H1 (cell line): ENCODE results near the gene RPSA. TPM values are rescaled to one million over a fixed set of nuclear protein-coding genes. Genes with fewer than 3 reads are reported as not detected.

ENCODE experiments used
- CTCF ChIA-PET: fragments of 300-600 bp; sonication (Branson Sonifier 250); formaldehyde crosslinking; loops from one replicate; lab custom pipeline; 2021; ENCODE audit not compliant: partially characterized antibody; lab: Charles Lee
- POLR2A ChIA-PET: fragments of 300-600 bp; sonication (Branson Sonifier 250); formaldehyde crosslinking; loops from one replicate; lab custom pipeline; 2021; ENCODE audit warnings: inconsistent platforms; ENCODE audit not compliant: partially characterized antibody; lab: Charles Lee
- DNase-seq, 2 experiments: peaks; one replicate each; pipeline versions ENCODE4 v3.0.0 to v3.0.0-alpha.2; 2010 to 2022; ENCODE audit warnings: low spot score in 2 of 2, low read depth in 1 of 2, mixed read lengths in 1 of 2
- FAIRE-seq: peaks from 2 replicates; lab custom pipeline; 2011; peaks lifted over from hg19 to GRCh38; lab: Jason Lieb, UNC
- H2AFZ ChIP-seq: 2 replicates; pipeline ENCODE4 v1.8.1; 2012; ENCODE audit warnings: low read length, inconsistent platforms
- H2AK5ac ChIP-seq: 2 replicates; pipeline ENCODE4 v1.6.1; 2013; ENCODE audit warnings: low read depth, low read length
- H2BK120ac ChIP-seq: replicated peaks from 2 replicates; pipeline ENCODE3; 2013; ENCODE audit warnings: low read depth, low read length, inconsistent platforms
- H2BK12ac ChIP-seq: 2 replicates; pipeline ENCODE4 v1.6.1; 2013; ENCODE audit warnings: low read depth, low read length
- H2BK15ac ChIP-seq: 2 replicates; pipeline ENCODE4 v1.6.1; 2013; ENCODE audit warnings: low read length
- H2BK20ac ChIP-seq: 2 replicates; pipeline ENCODE4 v1.6.1; 2013; ENCODE audit warnings: low read length
- H2BK5ac ChIP-seq: 2 replicates; pipeline ENCODE4 v1.6.1; 2013; ENCODE audit warnings: low read depth, low read length
- H3K14ac ChIP-seq: 2 replicates; pipeline ENCODE4 v1.6.1; 2013; ENCODE audit warnings: inconsistent platforms; ENCODE audit not compliant: insufficient read length
- H3K18ac ChIP-seq: 2 replicates; pipeline ENCODE4 v1.6.1; 2013; ENCODE audit warnings: low read length; ENCODE audit errors: extremely low read depth
- H3K23ac ChIP-seq: 2 replicates; pipeline ENCODE4 v1.6.1; 2013; ENCODE audit warnings: inconsistent platforms; ENCODE audit not compliant: insufficient read length
- H3K23me2 ChIP-seq: 2 replicates; pipeline ENCODE4 v1.6.1; 2013; ENCODE audit warnings: low read depth, low read length
- H3K27ac ChIP-seq: 2 replicates; pipeline ENCODE4 v1.6.1; 2011; ENCODE audit warnings: low read depth, low read length, inconsistent platforms
- H3K27me3 ChIP-seq, 4 experiments: replicated peaks in 1 of 4; 1 replicate in 1 of 4; 2 replicates in 3 of 4; pipeline versions ENCODE4 v1.6.1 to v1.8.1; 2011 to 2013; ENCODE audit warnings: low read length in 3 of 4, mild to moderate bottlenecking in 3 of 4, inconsistent platforms in 2 of 4, mixed read lengths in 2 of 4, moderate library complexity in 1 of 4; ENCODE audit not compliant: control insufficient read depth in 3 of 4, insufficient read depth in 3 of 4; ENCODE audit errors: extremely low read depth in 1 of 4
- H3K36me3 ChIP-seq, 4 experiments: 2 replicates each; pipeline versions ENCODE4 v1.6.1 to v1.8.1; 2011 to 2013; ENCODE audit warnings: mild to moderate bottlenecking in 4 of 4, low read length in 3 of 4, moderate library complexity in 2 of 4, control low read depth in 1 of 4, inconsistent platforms in 1 of 4; ENCODE audit not compliant: insufficient read depth in 4 of 4, control insufficient read depth in 2 of 4
- H3K4ac ChIP-seq: replicated peaks from 2 replicates; pipeline ENCODE3; 2013; ENCODE audit warnings: low read length, low read depth, mixed read lengths, inconsistent platforms; ENCODE audit not compliant: insufficient read length
- H3K4me1 ChIP-seq, 4 experiments: replicated peaks in 1 of 4; 1 replicate in 1 of 4; 2 replicates in 3 of 4; pipeline versions ENCODE4 v1.6.1 to v1.8.1; 2011 to 2013; ENCODE audit warnings: low read length in 3 of 4, inconsistent platforms in 2 of 4, mixed read lengths in 1 of 4; ENCODE audit not compliant: insufficient read depth in 4 of 4, control insufficient read depth in 3 of 4
- H3K4me2 ChIP-seq, 2 experiments: 2 replicates each; pipeline versions ENCODE4 v1.6.1 to v1.8.1; 2011 to 2013; ENCODE audit warnings: low read depth in 2 of 2, low read length in 2 of 2, control low read depth in 1 of 2, inconsistent platforms in 1 of 2, mild to moderate bottlenecking in 1 of 2; ENCODE audit not compliant: insufficient read depth in 1 of 2
- H3K4me3 ChIP-seq, 4 experiments: fragments of 200-600, 300-600 bp in 1 of 4; sonication (generic), shearing (Covaris generic), sonication (Bioruptor Twin) in 1 of 4; 2 replicates each; pipeline versions ENCODE4 v1.5.1 to v1.8.1; 2011 to 2016; ENCODE audit warnings: low read length in 4 of 4, low read depth in 3 of 4, control low read depth in 2 of 4, inconsistent platforms in 2 of 4, mild to moderate bottlenecking in 2 of 4, mixed read lengths in 1 of 4, moderate library complexity in 1 of 4; ENCODE audit not compliant: insufficient read depth in 2 of 4; ENCODE audit errors: extremely low read depth in 1 of 4
- H3K56ac ChIP-seq: replicated peaks from 2 replicates; pipeline ENCODE3; 2013; ENCODE audit warnings: low read depth, mild to moderate bottlenecking, mixed read lengths, low read length, inconsistent platforms; ENCODE audit not compliant: insufficient read length
- H3K79me1 ChIP-seq: 2 replicates; pipeline ENCODE4 v1.6.1; 2013; ENCODE audit warnings: low read depth, low read length, control low read depth
- H3K79me2 ChIP-seq, 2 experiments: 2 replicates each; pipeline versions ENCODE4 v1.6.1 to v1.8.1; 2012 to 2013; ENCODE audit warnings: low read length in 2 of 2, mild to moderate bottlenecking in 2 of 2, inconsistent platforms in 1 of 2; ENCODE audit not compliant: insufficient read depth in 2 of 2, control insufficient read depth in 1 of 2
- H3K9ac ChIP-seq, 4 experiments: replicated peaks in 1 of 4; 1 replicate in 1 of 4; 2 replicates in 3 of 4; pipeline versions ENCODE4 v1.6.1 to v1.8.1; 2011 to 2013; ENCODE audit warnings: low read depth in 3 of 4, low read length in 3 of 4, control low read depth in 2 of 4, mild to moderate bottlenecking in 2 of 4, moderate library complexity in 2 of 4, inconsistent platforms in 1 of 4; ENCODE audit errors: extremely low read depth in 1 of 4
- H3K9me3 ChIP-seq, 2 experiments: 2 replicates each; pipeline versions ENCODE4 v1.6.1 to v1.8.1; 2012 to 2013; ENCODE audit warnings: mild to moderate bottlenecking in 2 of 2, moderate library complexity in 2 of 2, control low read depth in 1 of 2, inconsistent platforms in 1 of 2, low read depth in 1 of 2, low read length in 1 of 2, mixed read lengths in 1 of 2; ENCODE audit not compliant: insufficient read depth in 2 of 2
- H4K20me1 ChIP-seq, 2 experiments: replicated peaks in 1 of 2; 2 replicates each; pipeline versions ENCODE3 to v1.8.1; 2011 to 2013; ENCODE audit warnings: inconsistent platforms in 2 of 2, low read length in 2 of 2, mild to moderate bottlenecking in 1 of 2; ENCODE audit not compliant: insufficient read depth in 2 of 2, control insufficient read depth in 1 of 2
- H4K5ac ChIP-seq: 2 replicates; pipeline ENCODE4 v1.6.1; 2013; ENCODE audit warnings: low read length, low read depth, mixed read lengths, inconsistent platforms; ENCODE audit not compliant: insufficient read length
- H4K8ac ChIP-seq: 2 replicates; pipeline ENCODE4 v1.8.0; 2013; ENCODE audit warnings: mild to moderate bottlenecking, moderate library complexity, low read length, inconsistent platforms; ENCODE audit not compliant: insufficient read depth; ENCODE audit errors: extremely low read depth
- H4K91ac ChIP-seq: replicated peaks from 2 replicates; pipeline ENCODE3; 2013; ENCODE audit warnings: low read length, mixed read lengths, inconsistent platforms; ENCODE audit not compliant: insufficient read length
- ASH2L ChIP-seq: fragments of 200-600, 300-600 bp; sonication (generic); IDR thresholded peaks from one replicate; pipeline ENCODE4 v1.7.1; 2017; ENCODE audit warnings: low read length
- CEBPB ChIP-seq: IDR thresholded peaks from 2 replicates; pipeline ENCODE4 v1.6.1; 2012; ENCODE audit warnings: low read depth, low read length
- CHD2 ChIP-seq: IDR thresholded peaks from 2 replicates; pipeline ENCODE4 v1.6.1; 2012; ENCODE audit warnings: low read length, improper control_type of control experiment
- E2F6 ChIP-seq: IDR thresholded peaks from 2 replicates; pipeline ENCODE4 v1.6.1; 2012; ENCODE audit warnings: inconsistent platforms
- EP300 ChIP-seq, 2 experiments: IDR thresholded peaks; 1 replicate in 1 of 2; 2 replicates in 1 of 2; pipeline ENCODE4 v1.6.1; 2011 to 2012; ENCODE audit warnings: low read depth in 2 of 2, low read length in 2 of 2, mild to moderate bottlenecking in 2 of 2, borderline replicate concordance in 1 of 2, inconsistent platforms in 1 of 2, moderate library complexity in 1 of 2
- GABPA ChIP-seq: IDR thresholded peaks from 2 replicates; pipeline ENCODE4 v1.6.1; 2011; ENCODE audit warnings: mild to moderate bottlenecking, low read length, moderate library complexity, borderline replicate concordance; ENCODE audit not compliant: insufficient read depth
- MAX ChIP-seq: IDR thresholded peaks from 2 replicates; pipeline ENCODE4 v1.6.1; 2012; ENCODE audit warnings: inconsistent platforms
- POU5F1 ChIP-seq: IDR thresholded peaks from 2 replicates; pipeline ENCODE4 v1.6.1; 2011; ENCODE audit warnings: low read depth, mild to moderate bottlenecking, low read length, moderate library complexity
- RXRA ChIP-seq: IDR thresholded peaks from 2 replicates; pipeline ENCODE4 v1.6.1; 2011; ENCODE audit warnings: low read depth, mild to moderate bottlenecking, low read length, moderate library complexity; ENCODE audit not compliant: insufficient read depth
- SP2 ChIP-seq: IDR thresholded peaks from 2 replicates; pipeline ENCODE4 v1.6.1; 2012; ENCODE audit warnings: mild to moderate bottlenecking, low read length, inconsistent platforms
- TAF7 ChIP-seq: optimal IDR thresholded peaks from 2 replicates; pipeline ENCODE3; 2011; ENCODE audit warnings: low read depth, mild to moderate bottlenecking, inconsistent platforms, low read length, moderate library complexity, borderline replicate concordance
- YY1 ChIP-seq: IDR thresholded peaks from 2 replicates; pipeline ENCODE4 v1.6.1; 2011; ENCODE audit warnings: low read depth, mild to moderate bottlenecking, low read length
- ZNF274 ChIP-seq: IDR thresholded peaks from 2 replicates; pipeline ENCODE4 v1.7.0; 2012; ENCODE audit warnings: low read length, borderline replicate concordance; ENCODE audit errors: extremely low read depth
- WGBS, 2 experiments: shearing (Covaris generic) in 1 of 2; methylation state at CpG; one replicate each; pipeline versions ENCODE4 v1.1.6 to v1.1.7; 2013 to 2015; ENCODE audit warnings: low lambda C conversion rate in 2 of 2, mixed read lengths in 2 of 2, inconsistent platforms in 1 of 2, low coverage in 1 of 2, missing lambda C conversion rate in 1 of 2; ENCODE audit not compliant: insufficient replicate concordance in 2 of 2, insufficient coverage in 1 of 2, insufficient read length in 1 of 2; ENCODE audit errors: extremely low coverage in 1 of 2, missing lambda C conversion rate in 1 of 2; 5-methylcytosine and 5-hydroxymethylcytosine counted together
- polyA plus RNA-seq, 7 experiments: library from polyadenylated mRNA; depleted of rRNA in 3 of 7; stranded (reverse) in 5 of 7; unstranded in 2 of 7; fragments of >200 nt in 5 of 7; fragments of 200-250 nt in 2 of 7; gene quantifications; 1 replicate in 5 of 7; 2 replicates in 1 of 7; 4 replicates in 1 of 7; pipeline versions ENCODE4 v1.2.1 to v1.2.3, GENCODE V29; 2011 to 2013; ENCODE audit warnings: missing spikeins in 2 of 7, mixed read lengths in 2 of 7
- total RNA-seq: library from RNA; stranded (reverse); fragmentation: NEBNext Ultra II Directional; extraction: Animal tissue kit (Norgen Biotek cat#: 25700); gene quantifications from 2 replicates; pipeline ENCODE4 v1.2.1, GENCODE V29; 2021

RPSA gene
- total and polyA plus RNA-seq, 2 of the 8 experiments (the other 6 are each of a cell fraction or from before 2014, with no cell fraction given) = 2,661 to 7,468 TPM

- Histone ChIP-seq H3K4me2 (no peak overlapping the region), H3K4ac (no peak overlapping the region), H3K14ac (no peak overlapping the region), H3K56ac (no peak overlapping the region), H3K18ac (no peak overlapping the region), H2BK5ac (no peak overlapping the region), H3K27me3 (no peaks in the 10 kb centered on the region), H3K9ac (no peak overlapping the region), H3K36me3 (no peaks in the 10 kb centered on the region), H3K9me3 (no peaks in the 10 kb centered on the region), H2AFZ (no peak overlapping the region), H4K91ac (no peak overlapping the region), H2BK20ac (no peak overlapping the region), H4K8ac (no peak overlapping the region), H4K5ac (no peak overlapping the region), H3K27ac (no peak overlapping the region), H2BK15ac (no peak overlapping the region), H3K79me1 (no peaks in the 10 kb centered on the region), H3K23me2 (no peaks in the 10 kb centered on the region), H4K20me1 (no peaks in the 10 kb centered on the region), H3K4me1 (no peaks in the 10 kb centered on the region), H3K23ac (no peak overlapping the region), H3K79me2 (no peaks in the 10 kb centered on the region), H3K4me3 (no peak overlapping the region), H2AK5ac (no peak overlapping the region), H2BK120ac (no peak overlapping the region), H2BK12ac (no peak overlapping the region)
- CTCF ChIA-PET = interaction anchor here (0.9 to 1.9 kb wide), 5 partner anchors 11 to 273 kb away, joined by 3 to 7 read pairs (median 4); no protein-coding TSS in a partner anchor
- POLR2A ChIA-PET = interaction anchor here (0.7 to 1.6 kb wide), 3 partner anchors 41 to 44 kb away, joined by 3 to 4 read pairs (median 3); no protein-coding TSS in a partner anchor
- no peak for DNase-seq
- no peak for FAIRE-seq
- WGBS, 2 experiments = 51% methylated on average over 3 of the region's 3 CpGs; no CpG with 5 or more reads in 1 of the 2 experiments
- TF ChIP-seq ZNF274 (no peak), ASH2L (no peak), EP300 (IDR thresholded peaks at IDR 0.05; ENCODE audit: borderline replicate concordance in 1 of 2, low read depth in 2 of 2, low read length in 2 of 2) (no peak), MAX (no peak), GABPA (no peak), SP2 (no peak), POU5F1 (no peak), E2F6 (no peak), CEBPB (no peak), RXRA (no peak), TAF7 (no peak), YY1 (no peak), CHD2 (no peak)
Observed at GRCh38 chr3:39454591-39455217, 48.2 kb downstream of the RPSA start.
